Stomach (tissue), 9 donors: ENCODE data around the gene FGF22. TPM values are rescaled to one million over a fixed set of nuclear protein-coding genes. Genes with fewer than 3 reads are reported as not detected.

ENCODE experiments used
- DNase-seq, 2 donors: peaks; one replicate each; pipeline versions ENCODE4 v3.0.0 to v3.0.0-alpha.2; 2013 to 2019
- H3K27ac ChIP-seq, 5 donors: fragments of 200-600 bp in 4 of 5; sonication (generic) in 4 of 5; one replicate each; pipeline ENCODE4 v1.5.1; 2013 to 2019; ENCODE audit warnings: mild to moderate bottlenecking in 1 of 5, moderate library complexity in 1 of 5
- H3K27me3 ChIP-seq, 3 donors: fragments of 200-600 bp; sonication (generic); one replicate each; pipeline ENCODE4 v1.5.1; 2017 to 2019; ENCODE audit warnings: mixed run types in 1 of 3
- H3K36me3 ChIP-seq, 4 donors: fragments of 200-600 bp; sonication (generic); 1 replicate in 3 of 4; 2 replicates in 1 of 4; pipeline ENCODE4 v1.5.1; 2016 to 2019
- H3K4me1 ChIP-seq, 4 donors: fragments of 200-600 bp; sonication (generic); one replicate each; pipeline ENCODE4 v1.5.1; 2016 to 2019
- H3K4me3 ChIP-seq, 4 donors: fragments of 200-600 bp; sonication (generic) in 3 of 4; one replicate each; pipeline ENCODE4 v1.5.1; 2016 to 2019; ENCODE audit warnings: mild to moderate bottlenecking in 1 of 4
- H3K9me3 ChIP-seq, 4 donors: fragments of 200-600 bp; sonication (generic); one replicate each; pipeline ENCODE4 v1.5.1; 2016 to 2019
- EP300 ChIP-seq: sonication (generic); formaldehyde crosslinking; IDR thresholded peaks from one replicate; pipeline ENCODE4 v1.6.1; 2017; ENCODE audit warnings: antibody characterized with exemption
- POLR2A ChIP-seq, 4 donors: fragments of 450-650 bp; IDR thresholded peaks; one replicate each; pipeline ENCODE4 v1.6.1; 2016; ENCODE audit warnings: antibody characterized with exemption in 4 of 4, control low read depth in 2 of 4, mild to moderate bottlenecking in 1 of 4, moderate library complexity in 1 of 4
- POLR2AphosphoS5 ChIP-seq, 3 donors: sonication (generic); formaldehyde crosslinking; IDR thresholded peaks; one replicate each; pipeline ENCODE4 v1.6.1; 2016; ENCODE audit warnings: antibody characterized with exemption in 3 of 3
- WGBS, 5 donors: extraction: QIAGEN DNeasy Blood & Tissue Kit in 3 of 5; methylation state at CpG; one replicate each; pipeline versions ENCODE4 v1.1.5 to v1.1.7; 2013 to 2018; 5-methylcytosine and 5-hydroxymethylcytosine counted together
- intact Hi-C: fragments of 100-400 bp; cut with DNase I; formaldehyde crosslinking; loops from one replicate; pipeline ENCODE4 v1.15.1; 2023; ENCODE audit warnings: low total_unique reads
- polyA plus RNA-seq, 3 donors: library from polyadenylated mRNA; stranded (reverse); fragments of 200-250 nt; gene quantifications; one replicate each; pipeline ENCODE4 v1.2.3, GENCODE V29; 2013
- total RNA-seq, 5 donors: library from RNA; depleted of rRNA; stranded (reverse); fragments of >200 nt; gene quantifications; one replicate each; pipeline versions ENCODE4 v1.1.0 to v1.2.3, GENCODE V29; 2014 to 2016
- TF ChIP-seq, protein P1 (sequence below), 7 experiments: fragments of 450-650 bp in 4 of 7; fragments of 200-600 bp in 3 of 7; sonication (generic) in 3 of 7; IDR thresholded peaks; one replicate each; pipeline ENCODE4 v1.5.1; 2016 to 2019; ENCODE audit warnings: antibody characterized with exemption in 7 of 7, control low read depth in 2 of 7, mild to moderate bottlenecking in 1 of 7
- donor health status: healthy with polysubstance abuse.
- donor health status: Bipolar disorder and iron deficiency.
- donor health status: healthy.

FGF22 gene
- total and polyA plus RNA-seq, 8 donors, result 0.37 to 0.76 (median 0.46) TPM; not detected in 4

DNA sequence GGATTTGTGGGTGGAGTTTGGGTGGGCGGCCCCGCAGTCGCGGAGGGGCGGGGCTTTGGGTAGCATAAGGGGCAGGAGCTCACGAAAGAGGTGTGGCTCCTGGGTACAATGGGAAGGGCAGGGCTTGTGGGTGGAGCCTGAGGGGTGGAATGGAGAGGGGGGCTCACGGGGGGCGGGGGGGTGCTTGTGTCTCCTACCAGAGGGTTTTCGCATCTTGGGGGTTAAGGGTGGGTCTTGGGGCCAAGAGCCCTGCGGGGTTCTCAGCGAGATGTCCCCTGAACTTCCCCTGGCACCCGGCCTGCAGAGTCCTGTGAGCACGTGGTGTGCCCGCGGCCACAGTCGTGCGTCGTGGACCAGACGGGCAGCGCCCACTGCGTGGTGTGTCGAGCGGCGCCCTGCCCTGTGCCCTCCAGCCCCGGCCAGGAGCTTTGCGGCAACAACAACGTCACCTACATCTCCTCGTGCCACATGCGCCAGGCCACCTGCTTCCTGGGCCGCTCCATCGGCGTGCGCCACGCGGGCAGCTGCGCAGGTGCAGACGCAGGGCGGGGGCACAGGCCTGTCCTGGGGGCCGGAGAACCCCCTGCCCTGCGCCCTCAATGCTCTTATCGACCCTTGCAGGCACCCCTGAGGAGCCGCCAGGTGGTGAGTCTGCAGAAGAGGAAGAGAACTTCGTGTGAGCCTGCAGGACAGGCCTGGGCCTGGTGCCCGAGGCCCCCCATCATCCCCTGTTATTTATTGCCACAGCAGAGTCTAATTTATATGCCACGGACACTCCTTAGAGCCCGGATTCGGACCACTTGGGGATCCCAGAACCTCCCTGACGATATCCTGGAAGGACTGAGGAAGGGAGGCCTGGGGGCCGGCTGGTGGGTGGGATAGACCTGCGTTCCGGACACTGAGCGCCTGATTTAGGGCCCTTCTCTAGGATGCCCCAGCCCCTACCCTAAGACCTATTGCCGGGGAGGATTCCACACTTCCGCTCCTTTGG is 41.6 kb downstream of the FGF22 start:
- peak in 1 of 2 donors; percentile 90 for DNase-seq
- Histone ChIP-seq H3K27me3 (peaks cover 0 to 16% (median 10%) of the 10 kb centered on the region in 3 donors), H3K4me1 (peaks cover 29 to 44% (median 38%) of the 10 kb centered on the region in 4 donors), H3K4me3 (peak overlapping the region; percentile 31 to 81 (median 66)), H3K9me3 (no peaks in the 10 kb centered on the region), H3K36me3 (peaks cover 0 to 9% (median 1%) of the 10 kb centered on the region in 4 donors), H3K27ac (peak overlapping the region; percentile 88 to 98 (median 91))
- 59 to 70% (median 67%) methylated on average over 46 to 54 of the region's 54 CpGs for WGBS, 5 donors
- no peak for TF ChIP-seq EP300
- TF ChIP-seq, protein P1, sequence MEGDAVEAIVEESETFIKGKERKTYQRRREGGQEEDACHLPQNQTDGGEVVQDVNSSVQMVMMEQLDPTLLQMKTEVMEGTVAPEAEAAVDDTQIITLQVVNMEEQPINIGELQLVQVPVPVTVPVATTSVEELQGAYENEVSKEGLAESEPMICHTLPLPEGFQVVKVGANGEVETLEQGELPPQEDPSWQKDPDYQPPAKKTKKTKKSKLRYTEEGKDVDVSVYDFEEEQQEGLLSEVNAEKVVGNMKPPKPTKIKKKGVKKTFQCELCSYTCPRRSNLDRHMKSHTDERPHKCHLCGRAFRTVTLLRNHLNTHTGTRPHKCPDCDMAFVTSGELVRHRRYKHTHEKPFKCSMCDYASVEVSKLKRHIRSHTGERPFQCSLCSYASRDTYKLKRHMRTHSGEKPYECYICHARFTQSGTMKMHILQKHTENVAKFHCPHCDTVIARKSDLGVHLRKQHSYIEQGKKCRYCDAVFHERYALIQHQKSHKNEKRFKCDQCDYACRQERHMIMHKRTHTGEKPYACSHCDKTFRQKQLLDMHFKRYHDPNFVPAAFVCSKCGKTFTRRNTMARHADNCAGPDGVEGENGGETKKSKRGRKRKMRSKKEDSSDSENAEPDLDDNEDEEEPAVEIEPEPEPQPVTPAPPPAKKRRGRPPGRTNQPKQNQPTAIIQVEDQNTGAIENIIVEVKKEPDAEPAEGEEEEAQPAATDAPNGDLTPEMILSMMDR (IDR thresholded peaks at IDR 0.05), result no peak
- no peak for TF ChIP-seq POLR2AphosphoS5 (IDR thresholded peaks at IDR 0.05)
- no peak for TF ChIP-seq POLR2A (IDR thresholded peaks at IDR 0.05)
- intact Hi-C loops, result no loop called here

DNA sequence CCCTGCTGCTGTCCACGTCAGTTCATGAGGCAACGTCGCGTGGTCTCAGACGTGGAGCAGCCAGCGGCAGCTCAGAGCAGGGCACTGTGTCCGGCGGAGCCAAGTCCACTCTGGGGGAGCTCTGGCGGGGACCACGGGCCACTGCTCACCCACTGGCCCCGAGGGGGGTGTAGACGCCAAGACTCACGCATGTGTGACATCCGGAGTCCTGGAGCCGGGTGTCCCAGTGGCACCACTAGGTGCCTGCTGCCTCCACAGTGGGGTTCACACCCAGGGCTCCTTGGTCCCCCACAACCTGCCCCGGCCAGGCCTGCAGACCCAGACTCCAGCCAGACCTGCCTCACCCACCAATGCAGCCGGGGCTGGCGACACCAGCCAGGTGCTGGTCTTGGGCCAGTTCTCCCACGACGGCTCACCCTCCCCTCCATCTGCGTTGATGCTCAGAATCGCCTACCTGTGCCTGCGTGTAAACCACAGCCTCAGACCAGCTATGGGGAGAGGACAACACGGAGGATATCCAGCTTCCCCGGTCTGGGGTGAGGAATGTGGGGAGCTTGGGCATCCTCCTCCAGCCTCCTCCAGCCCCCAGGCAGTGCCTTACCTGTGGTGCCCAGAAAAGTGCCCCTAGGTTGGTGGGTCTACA is 43.1 kb downstream of the FGF22 start:
- intact Hi-C loops, result no loop called here
- Histone ChIP-seq H3K4me3 (no peak overlapping the region), H3K4me1 (peaks cover 15 to 29% (median 23%) of the 10 kb centered on the region in 4 donors), H3K27me3 (peaks cover 0 to under 1% (median 0%) of the 10 kb centered on the region in 3 donors), H3K36me3 (peaks cover 0 to 9% (median 1%) of the 10 kb centered on the region in 4 donors), H3K9me3 (no peaks in the 10 kb centered on the region), H3K27ac (peak overlapping the region in 1 of 5 donors; percentile 18)
- WGBS, 5 donors, result 68 to 84% (median 71%) methylated on average over 18 to 25 of the region's 25 CpGs
- TF ChIP-seq POLR2AphosphoS5 (IDR thresholded peaks at IDR 0.05), result no peak
- TF ChIP-seq, protein P1 (IDR thresholded peaks at IDR 0.05), result no peak
- no peak for TF ChIP-seq POLR2A (IDR thresholded peaks at IDR 0.05)
- no peak for DNase-seq

DNA sequence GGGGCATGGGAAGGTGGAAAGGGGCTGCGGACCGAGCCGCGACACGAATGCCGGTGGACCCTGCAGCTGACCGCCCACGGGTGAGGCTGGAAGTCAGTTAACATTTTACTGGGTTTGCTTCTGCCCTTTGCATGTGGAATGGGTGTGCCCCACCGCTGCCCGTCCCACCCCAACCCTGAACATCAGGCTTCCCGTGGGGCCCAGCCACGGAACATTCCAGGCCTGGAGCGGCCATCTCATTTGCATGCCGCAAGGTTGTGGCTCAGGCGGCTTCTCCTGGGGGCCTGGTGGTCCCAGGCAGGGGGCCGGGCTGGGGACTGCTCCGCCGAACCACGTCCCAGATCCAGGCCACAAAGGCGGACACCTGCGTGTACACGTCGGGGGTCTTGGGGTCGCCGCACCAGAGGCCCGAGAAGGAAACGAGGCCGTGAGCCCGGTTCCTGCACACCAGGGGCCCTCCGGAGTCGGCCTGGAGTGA is 45.8 kb downstream of the FGF22 start:
- WGBS, 5 donors, result 78 to 83% (median 79%) methylated on average over 26 to 31 of the region's 31 CpGs
- H3K27ac ChIP-seq, result no peak overlapping the region
- H3K9me3 ChIP-seq, result no peaks in the 10 kb centered on the region
- TF ChIP-seq, protein P1 (IDR thresholded peaks at IDR 0.05), result no peak
- TF ChIP-seq POLR2A (IDR thresholded peaks at IDR 0.05) (no peak), POLR2AphosphoS5 (IDR thresholded peaks at IDR 0.05) (no peak), EP300 (no peak)
- H3K4me1 ChIP-seq, result peaks cover 0 to 10% (median 5%) of the 10 kb centered on the region in 4 donors
- peaks cover 0 to 9% (median 1%) of the 10 kb centered on the region in 4 donors for H3K36me3 ChIP-seq
- no peak for DNase-seq
- intact Hi-C loops, result no loop called here
- H3K4me3 ChIP-seq, result no peak overlapping the region
- H3K27me3 ChIP-seq, result no peaks in the 10 kb centered on the region

DNA sequence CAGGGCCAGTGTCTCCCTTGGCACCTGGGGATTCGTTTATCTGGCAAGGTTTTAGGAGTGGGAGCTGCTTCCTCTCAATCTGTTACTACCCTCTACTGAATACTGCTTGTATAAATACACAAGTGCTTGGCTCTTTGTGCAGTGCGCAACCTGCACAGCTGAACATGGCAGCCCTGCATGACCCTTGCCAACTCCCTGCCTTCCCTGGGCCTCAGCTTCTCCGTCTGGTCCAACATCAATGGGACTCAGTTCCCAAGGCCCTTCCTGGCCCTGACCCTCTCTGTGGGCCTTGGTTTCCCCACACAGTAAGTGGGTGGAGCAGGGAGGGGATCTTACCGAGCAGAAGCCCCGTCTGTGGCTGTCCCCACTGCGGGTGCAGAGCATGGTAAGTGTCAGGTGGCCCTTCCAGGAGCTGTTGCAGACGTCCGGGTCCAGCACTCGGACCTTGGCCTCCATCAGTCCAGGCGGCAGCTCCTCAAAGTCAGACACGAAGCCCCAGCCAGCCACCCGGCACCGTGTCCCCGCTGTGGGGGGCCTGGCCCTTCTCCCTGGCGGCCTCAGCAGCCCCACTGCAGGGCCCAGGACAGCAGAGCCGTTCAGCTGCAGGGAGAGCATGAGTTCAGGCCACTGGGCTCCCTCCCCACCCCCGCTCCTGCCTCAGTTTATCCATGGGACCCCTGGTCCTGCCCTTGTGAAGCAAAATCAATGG is 47.1 kb downstream of the FGF22 start:
- no peaks in the 10 kb centered on the region for H3K4me1 ChIP-seq
- no peak overlapping the region for H3K27ac ChIP-seq
- H3K9me3 ChIP-seq, result no peaks in the 10 kb centered on the region
- H3K36me3 ChIP-seq, result peaks cover 0 to 2% (median under 1%) of the 10 kb centered on the region in 4 donors
- no peaks in the 10 kb centered on the region for H3K27me3 ChIP-seq
- 70 to 88% (median 73%) methylated on average over 6 to 17 of the region's 17 CpGs for WGBS, 5 donors
- no peak for DNase-seq
- intact Hi-C loops, result no loop called here
- no peak for TF ChIP-seq EP300
- no peak for TF ChIP-seq POLR2AphosphoS5 (IDR thresholded peaks at IDR 0.05)
- TF ChIP-seq POLR2A (IDR thresholded peaks at IDR 0.05), result no peak
- TF ChIP-seq, protein P1 (IDR thresholded peaks at IDR 0.05), result no peak
- no peak overlapping the region for H3K4me3 ChIP-seq
